Fibroblast of lung (primary cell): ENCODE data around the gene CCDC174. TPM values are rescaled to one million over a fixed set of nuclear protein-coding genes. Genes with fewer than 3 reads are reported as not detected.

Experiments used
- DNase-seq, 2 donors: peaks; one replicate each; pipeline versions ENCODE4 v3.0.0 to v3.0.0-alpha.2; 2010; ENCODE audit warnings: low read depth in 2 of 2
- H2AFZ ChIP-seq: 2 replicates; pipeline ENCODE4 v1.5.1; 2012; ENCODE audit warnings: low read length, control low read depth, inconsistent platforms
- H3K27ac ChIP-seq: 2 replicates; pipeline ENCODE4 v1.5.1; 2011; ENCODE audit warnings: low read length, control low read depth; ENCODE audit not compliant: insufficient read depth
- H3K27me3 ChIP-seq: 2 replicates; pipeline ENCODE4 v1.5.1; 2011; ENCODE audit warnings: mild to moderate bottlenecking, low read length; ENCODE audit not compliant: control insufficient read depth, insufficient read depth
- H3K36me3 ChIP-seq: 2 replicates; pipeline ENCODE4 v1.5.1; 2011; ENCODE audit warnings: low read length; ENCODE audit not compliant: control insufficient read depth, insufficient read depth
- H3K4me1 ChIP-seq: 2 replicates; pipeline ENCODE4 v1.5.1; 2011; ENCODE audit warnings: low read length; ENCODE audit not compliant: control insufficient read depth, insufficient read depth; ENCODE audit errors: extremely low read depth
- H3K4me2 ChIP-seq: 2 replicates; pipeline ENCODE4 v1.5.1; 2011; ENCODE audit warnings: low read length, control low read depth; ENCODE audit not compliant: insufficient read depth; ENCODE audit errors: extremely low read depth
- H3K4me3 ChIP-seq, 4 experiments: fragments of 200-600 bp in 1 of 4; sonication (generic) in 1 of 4; replicated peaks in 1 of 4; 2 replicates each; pipeline ENCODE4 v1.5.1; 2011 to 2016; ENCODE audit warnings: low read length in 4 of 4, low read depth in 3 of 4, mild to moderate bottlenecking in 3 of 4, control low read depth in 2 of 4, inconsistent platforms in 1 of 4, mixed read lengths in 1 of 4; ENCODE audit not compliant: insufficient read depth in 1 of 4; ENCODE audit errors: control extremely low read depth in 1 of 4
- H3K79me2 ChIP-seq: 2 replicates; pipeline ENCODE4 v1.5.1; 2012; ENCODE audit warnings: mild to moderate bottlenecking, low read length, inconsistent platforms; ENCODE audit not compliant: control insufficient read depth, insufficient read depth
- H3K9ac ChIP-seq: 2 replicates; pipeline ENCODE4 v1.5.1; 2011; ENCODE audit warnings: mild to moderate bottlenecking, low read length, control low read depth; ENCODE audit not compliant: insufficient read depth
- H3K9me3 ChIP-seq: 2 replicates; pipeline ENCODE4 v1.5.1; 2012; ENCODE audit warnings: low read depth, low read length; ENCODE audit not compliant: control insufficient read depth, insufficient read depth
- H4K20me1 ChIP-seq: 2 replicates; pipeline ENCODE4 v1.5.1; 2011; ENCODE audit warnings: low read length; ENCODE audit not compliant: control insufficient read depth, insufficient read depth; ENCODE audit errors: extremely low read depth
- CTCF ChIP-seq, 2 donors: IDR thresholded peaks in 1 of 2; conservative IDR thresholded peaks in 1 of 2; 1 replicate in 1 of 2; 2 replicates in 1 of 2; pipeline ENCODE4 v1.5.1; 2011 to 2012; ENCODE audit warnings: low read length in 2 of 2, control low read depth in 1 of 2, inconsistent platforms in 1 of 2, low read depth in 1 of 2, mild to moderate bottlenecking in 1 of 2
- EZH2 ChIP-seq: IDR thresholded peaks from 2 replicates; pipeline ENCODE4 v1.5.1; 2012; ENCODE audit warnings: low read length, control low read depth, mild to moderate bottlenecking; ENCODE audit errors: missing control alignments
- polyA plus RNA-seq, 2 donors: library from polyadenylated mRNA; depleted of rRNA in 1 of 2; stranded (reverse) in 1 of 2; unstranded in 1 of 2; fragments of >200 nt; gene quantifications; 2 replicates each; pipeline ENCODE4 v1.2.1, GENCODE V29; 2011 to 2012; ENCODE audit warnings: missing spikeins in 1 of 2
- total RNA-seq: library from RNA; depleted of rRNA; stranded (reverse); fragments of >200 nt; gene quantifications from 2 replicates; pipeline ENCODE4 v1.2.1, GENCODE V29; 2014

CCDC174 gene
- total and polyA plus RNA-seq, 2 donors (not counting 1 experiment from before 2014, with no cell fraction given), result 12.7 to 14.4 TPM

GRCh38 chr3:14630404-14631100, 21.0 kb upstream of the CCDC174 start:
- H3K4me2 ChIP-seq, result no peak overlapping the region
- TF ChIP-seq CTCF (conservative IDR thresholded peaks at IDR 0.05 in 1 of 2, IDR thresholded peaks at IDR 0.05 in 1 of 2; ENCODE audit: low read depth in 1 of 2, low read length in 2 of 2) (no peak), EZH2 (no peak)
- no peaks in the 10 kb centered on the region for H3K9me3 ChIP-seq
- H2AFZ ChIP-seq, result no peak overlapping the region
- H4K20me1 ChIP-seq, result no peaks in the 10 kb centered on the region
- H3K4me1 ChIP-seq, result no peaks in the 10 kb centered on the region
- no peak overlapping the region for H3K4me3 ChIP-seq
- no peaks in the 10 kb centered on the region for H3K79me2 ChIP-seq
- no peaks in the 10 kb centered on the region for H3K36me3 ChIP-seq
- H3K27me3 ChIP-seq, result no peaks in the 10 kb centered on the region
- no peak for DNase-seq
- H3K27ac ChIP-seq, result no peak overlapping the region
- no peak overlapping the region for H3K9ac ChIP-seq

DNA sequence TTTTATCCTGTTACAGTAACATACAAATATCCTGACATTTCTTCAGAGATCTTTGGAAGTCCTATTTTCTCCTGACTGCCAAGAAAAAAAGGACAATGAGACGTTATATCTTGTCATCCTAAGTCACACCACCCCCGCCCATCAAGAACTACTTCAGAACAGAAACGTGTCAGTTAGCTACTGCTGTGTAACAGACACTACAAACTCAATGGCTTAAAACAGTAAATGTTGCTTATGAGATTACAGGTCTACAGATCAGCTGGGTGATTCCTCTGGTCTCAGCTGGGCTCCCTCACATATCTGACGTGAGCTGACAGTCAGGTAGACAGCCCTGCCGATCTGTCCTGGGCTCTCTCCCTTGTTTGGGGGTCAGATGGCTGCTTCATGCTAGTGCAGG, 20.5 kb upstream of the CCDC174 start:
- Histone ChIP-seq H3K36me3 (no peaks in the 10 kb centered on the region), H3K9ac (no peak overlapping the region), H3K4me2 (no peak overlapping the region), H2AFZ (no peak overlapping the region), H3K4me3 (no peak overlapping the region), H4K20me1 (no peaks in the 10 kb centered on the region), H3K9me3 (no peaks in the 10 kb centered on the region), H3K4me1 (no peaks in the 10 kb centered on the region), H3K27me3 (no peaks in the 10 kb centered on the region), H3K27ac (no peak overlapping the region), H3K79me2 (no peaks in the 10 kb centered on the region)
- TF ChIP-seq EZH2, result no peak
- DNase-seq, result no peak

- Histone ChIP-seq H3K79me2 (no peaks in the 10 kb centered on the region), H3K27ac (no peak overlapping the region), H3K9ac (no peak overlapping the region), H3K36me3 (no peaks in the 10 kb centered on the region), H3K9me3 (no peaks in the 10 kb centered on the region), H3K4me3 (no peak overlapping the region), H2AFZ (no peak overlapping the region), H3K27me3 (no peaks in the 10 kb centered on the region), H4K20me1 (no peaks in the 10 kb centered on the region), H3K4me2 (no peak overlapping the region), H3K4me1 (no peaks in the 10 kb centered on the region)
- TF ChIP-seq EZH2 (no peak), CTCF (conservative IDR thresholded peaks at IDR 0.05 in 1 of 2, IDR thresholded peaks at IDR 0.05 in 1 of 2; ENCODE audit: low read depth in 1 of 2, low read length in 2 of 2) (no peak)
- no peak for DNase-seq
These were observed 19.7 kb upstream of the CCDC174 start for GRCh38 chr3:14631687-14632441.
